ENCODE data around the gene SSU72.

Gene SSU72

GRCh38 chr1:1594602-1595260 is 20.1 kb upstream of the SSU72 start:
- no peak for DNase-seq

GRCh38 chr1:1593834-1594601 is 19.4 kb upstream of the SSU72 start:
- no peak for DNase-seq

GRCh38 chr1:1591452-1591851 is 16.8 kb upstream of the SSU72 start:
- DNase-seq = no peak

GRCh38 chr1:1583347-1584010 is 8.8 kb upstream of the SSU72 start:
- no peak for DNase-seq

- no peak for DNase-seq
Observed at GRCh38 chr1:1582585-1583346, 8.1 kb upstream of the SSU72 start.

GRCh38 chr1:1578371-1578940 is 3.8 kb upstream of the SSU72 start:
- no peak for DNase-seq

GRCh38 chr1:1577367-1578011 is 2.8 kb upstream of the SSU72 start:
- DNase-seq = no peak

GRCh38 chr1:1573843-1574720 is 581 bp downstream of the SSU72 start:
- DNase-seq = peak in 1 of 2 donors; percentile 61

GRCh38 chr1:1569341-1569740 is 5.3 kb downstream of the SSU72 start:
- DNase-seq = no peak

- DNase-seq = no peak
Observed at GRCh38 chr1:1567891-1568291, 6.8 kb downstream of the SSU72 start.

GRCh38 chr1:1567152-1567875 is 7.3 kb downstream of the SSU72 start:
- no peak for DNase-seq

- DNase-seq = no peak
Observed at GRCh38 chr1:1565340-1565739, 9.3 kb downstream of the SSU72 start.

- DNase-seq = no peak
Observed at GRCh38 chr1:1564268-1564667, 10.4 kb downstream of the SSU72 start.

- DNase-seq = no peak
Observed at GRCh38 chr1:1563688-1564087, 11.0 kb downstream of the SSU72 start.

- no peak for DNase-seq
Observed at GRCh38 chr1:1562556-1563195, 12.0 kb downstream of the SSU72 start.

- no peak for DNase-seq
Observed at GRCh38 chr1:1561801-1562470, 12.7 kb downstream of the SSU72 start.

GRCh38 chr1:1560178-1560577 is 14.5 kb downstream of the SSU72 start:
- DNase-seq = no peak

- DNase-seq = no peak
Observed at GRCh38 chr1:1559066-1559465, 15.6 kb downstream of the SSU72 start.

- no peak for DNase-seq
Observed at GRCh38 chr1:1558591-1558990, 16.1 kb downstream of the SSU72 start.
